MM.1S (cell line): ENCODE data around the gene NDRG4.

Experiments used
- DNase-seq: peaks from one replicate; pipeline ENCODE4 v3.0.0-alpha.2; 2015
- H2AFZ ChIP-seq: fragments of 300-600 bp; sonication (generic); 2 replicates; pipeline ENCODE4 v1.6.0; 2016; ENCODE audit warnings: antibody characterized with exemption, low read length
- H3F3A ChIP-seq: fragments of 300-600 bp; sonication (generic); 2 replicates; pipeline ENCODE4 v1.6.1; 2016; ENCODE audit warnings: mild to moderate bottlenecking, antibody characterized with exemption, low read length, moderate library complexity, mixed read lengths; ENCODE audit not compliant: insufficient read depth
- H3K27ac ChIP-seq: fragments of 300-600 bp; sonication (generic); 2 replicates; pipeline ENCODE4 v1.5.1; 2016; ENCODE audit warnings: mild to moderate bottlenecking, low read length
- H3K27me3 ChIP-seq: fragments of 300-600 bp; sonication (generic); replicated peaks from 2 replicates; pipeline ENCODE4 v1.6.0; 2016; ENCODE audit warnings: low read length; ENCODE audit not compliant: insufficient read depth
- H3K36me3 ChIP-seq: fragments of 300-600 bp; sonication (generic); replicated peaks from 2 replicates; pipeline ENCODE4 v1.6.1; 2016; ENCODE audit warnings: mild to moderate bottlenecking, low read length, mixed read lengths; ENCODE audit not compliant: insufficient read depth
- H3K4me1 ChIP-seq: fragments of 300-600 bp; sonication (generic); 2 replicates; pipeline ENCODE4 v1.6.1; 2016; ENCODE audit warnings: low read length, mixed read lengths
- H3K4me2 ChIP-seq: fragments of 300-600 bp; sonication (generic); 2 replicates; pipeline ENCODE4 v1.6.0; 2016; ENCODE audit warnings: low read depth, low read length
- H3K4me3 ChIP-seq: fragments of 300-600 bp; sonication (generic); 2 replicates; pipeline ENCODE4 v1.5.1; 2016; ENCODE audit warnings: low read length, mixed read lengths
- H3K79me2 ChIP-seq: fragments of 300-600 bp; sonication (generic); 2 replicates; pipeline ENCODE4 v1.6.1; 2016; ENCODE audit warnings: mixed run types, low read length, mixed read lengths
- H3K9ac ChIP-seq: fragments of 300-600 bp; sonication (generic); 2 replicates; pipeline ENCODE4 v1.6.1; 2016; ENCODE audit warnings: low read length, mixed read lengths
- H3K9me2 ChIP-seq: fragments of 300-600 bp; sonication (generic); replicated peaks from 2 replicates; pipeline ENCODE4 v1.6.1; 2016; ENCODE audit warnings: mild to moderate bottlenecking, low read length, mixed read lengths; ENCODE audit not compliant: insufficient read depth
- H3K9me3 ChIP-seq: fragments of 300-600 bp; sonication (generic); replicated peaks from 2 replicates; pipeline ENCODE4 v1.6.1; 2016; ENCODE audit warnings: mild to moderate bottlenecking, low read length, mixed read lengths; ENCODE audit not compliant: insufficient read depth
- H4K20me1 ChIP-seq: fragments of 300-600 bp; sonication (generic); 2 replicates; pipeline ENCODE4 v1.6.1; 2016; ENCODE audit warnings: mild to moderate bottlenecking, low read length, moderate library complexity, mixed read lengths; ENCODE audit not compliant: insufficient read depth
- CTCF ChIP-seq: fragments of 300-600 bp; sonication (generic); IDR thresholded peaks from 2 replicates; pipeline ENCODE4 v1.5.1; 2016; ENCODE audit warnings: antibody characterized with exemption, low read length, mixed read lengths
- EZH2 ChIP-seq: fragments of 300-600 bp; sonication (generic); optimal IDR thresholded peaks from 2 replicates; pipeline ENCODE3; 2017; ENCODE audit warnings: low read depth, mild to moderate bottlenecking, antibody characterized with exemption, low read length, mixed read lengths
- EZH2phosphoT487 ChIP-seq: fragments of 300-600 bp; sonication (generic); IDR thresholded peaks from 2 replicates; pipeline ENCODE4 v1.6.1; 2018; ENCODE audit warnings: antibody characterized with exemption, low read length

Gene NDRG4

GRCh38 chr16:58516768-58517107, 16.8 kb downstream of the NDRG4 start:
- Histone ChIP-seq H3K9me3 (no peaks in the 10 kb centered on the region), H3K27ac (no peak overlapping the region; the same call in 1 of the 2 replicates), H3K36me3 (peaks cover 29% of the 10 kb centered on the region), H3K4me1 (peaks cover 11% of the 10 kb centered on the region), H3K27me3 (no peaks in the 10 kb centered on the region), H3K9ac (peak overlapping the region; percentile 58; the same call in 1 of the 2 replicates), H2AFZ (no peak overlapping the region), H3K4me2 (peak overlapping the region; percentile 91), H3F3A (peaks cover 21% of the 10 kb centered on the region), H4K20me1 (peaks cover 10% of the 10 kb centered on the region), H3K79me2 (peaks cover 57% of the 10 kb centered on the region), H3K9me2 (no peaks in the 10 kb centered on the region), H3K4me3 (peak overlapping the region; percentile 64)
- TF ChIP-seq CTCF, result no peak
- no peak for TF ChIP-seq EZH2
- TF ChIP-seq EZH2phosphoT487, result no peak
- no peak for DNase-seq

DNA sequence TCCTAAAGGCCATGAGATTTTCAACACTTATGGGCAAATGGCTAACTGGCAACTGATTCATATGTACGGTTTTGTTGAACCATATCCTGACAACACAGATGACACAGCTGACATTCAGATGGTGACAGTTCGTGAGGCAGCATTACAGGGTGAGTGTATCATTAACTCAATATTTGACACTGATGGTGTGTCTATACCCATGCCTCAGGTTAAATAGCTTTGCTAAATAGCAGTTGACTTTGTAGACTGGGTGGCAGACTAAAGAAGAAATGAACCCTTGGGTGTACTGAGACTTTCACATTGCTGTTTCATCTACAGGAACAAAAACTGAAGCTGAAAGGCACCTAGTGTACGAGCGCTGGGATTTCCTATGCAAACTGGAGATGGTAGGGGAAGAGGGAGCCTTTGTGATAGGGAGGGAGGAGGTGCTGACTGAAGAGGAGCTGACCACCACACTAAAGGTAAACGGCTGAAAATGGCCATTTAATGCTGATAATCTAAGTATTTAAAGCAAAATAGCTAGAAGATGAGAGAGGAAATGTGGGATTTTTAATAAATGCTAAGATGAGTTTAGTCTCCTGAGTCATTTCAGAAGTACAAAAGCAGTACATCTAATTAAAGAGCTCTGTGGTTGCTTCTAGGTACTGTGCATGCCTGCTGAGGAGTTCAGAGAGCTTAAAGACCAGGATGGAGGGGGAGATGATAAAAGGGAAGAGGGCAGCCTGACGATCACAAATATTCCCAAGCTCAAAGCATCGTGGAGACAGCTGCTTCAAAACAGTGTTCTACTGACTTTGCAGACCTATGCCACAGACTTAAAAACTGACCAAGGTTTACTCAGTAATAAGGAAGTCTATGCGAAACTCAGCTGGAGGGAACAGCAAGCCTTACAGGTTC, 18.4 kb downstream of the NDRG4 start:
- Histone ChIP-seq H3K4me2 (no peak overlapping the region), H3K4me1 (peaks cover 11% of the 10 kb centered on the region), H3K27ac (no peak overlapping the region), H4K20me1 (peaks cover 10% of the 10 kb centered on the region), H3K9me3 (no peaks in the 10 kb centered on the region), H3K79me2 (peaks cover 65% of the 10 kb centered on the region), H3K9ac (no peak overlapping the region), H2AFZ (no peak overlapping the region), H3K4me3 (no peak overlapping the region), H3K9me2 (no peaks in the 10 kb centered on the region), H3F3A (peaks cover 21% of the 10 kb centered on the region), H3K36me3 (peaks cover 34% of the 10 kb centered on the region), H3K27me3 (no peaks in the 10 kb centered on the region)
- TF ChIP-seq CTCF, result no peak
- no peak for TF ChIP-seq EZH2phosphoT487
- no peak for TF ChIP-seq EZH2
- no peak for DNase-seq

DNA sequence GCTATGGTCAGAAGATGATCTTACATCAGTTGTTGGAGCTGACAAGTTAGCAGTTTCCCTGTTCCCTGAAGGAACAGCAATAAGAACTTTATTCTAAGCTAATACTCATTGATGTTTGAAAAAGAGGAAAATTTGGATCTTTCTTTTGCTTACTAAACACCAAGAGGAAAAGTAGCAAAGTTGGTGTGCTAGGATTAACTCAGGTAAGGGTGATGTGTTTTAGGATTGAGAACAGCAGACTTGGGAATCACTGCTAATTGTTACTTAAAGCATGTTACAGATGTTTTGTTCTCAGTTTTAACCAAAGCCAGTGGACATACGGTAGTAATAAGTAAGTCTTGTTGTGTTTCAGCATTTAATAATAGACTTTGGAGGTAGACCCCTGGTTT, 19.0 kb downstream of the NDRG4 start:
- peaks cover 34% of the 10 kb centered on the region for H3K36me3 ChIP-seq
- peaks cover 21% of the 10 kb centered on the region for H3F3A ChIP-seq
- TF ChIP-seq CTCF, result no peak
- no peak for TF ChIP-seq EZH2
- TF ChIP-seq EZH2phosphoT487, result no peak
- H3K4me3 ChIP-seq, result no peak overlapping the region
- H3K9me3 ChIP-seq, result no peaks in the 10 kb centered on the region
- H2AFZ ChIP-seq, result no peak overlapping the region
- peaks cover 67% of the 10 kb centered on the region for H3K79me2 ChIP-seq
- no peak for DNase-seq
- H3K9me2 ChIP-seq, result no peaks in the 10 kb centered on the region
- H3K4me1 ChIP-seq, result peaks cover 11% of the 10 kb centered on the region
- no peak overlapping the region for H3K27ac ChIP-seq
- no peak overlapping the region for H3K9ac ChIP-seq
- peaks cover 10% of the 10 kb centered on the region for H4K20me1 ChIP-seq
- no peak overlapping the region for H3K4me2 ChIP-seq
- H3K27me3 ChIP-seq, result no peaks in the 10 kb centered on the region
